Measurements from ENCODE around the gene OR4X2. TPM values are rescaled to one million over a fixed set of nuclear protein-coding genes. Genes with fewer than 3 reads are reported as not detected.

Gene OR4X2, protein sequence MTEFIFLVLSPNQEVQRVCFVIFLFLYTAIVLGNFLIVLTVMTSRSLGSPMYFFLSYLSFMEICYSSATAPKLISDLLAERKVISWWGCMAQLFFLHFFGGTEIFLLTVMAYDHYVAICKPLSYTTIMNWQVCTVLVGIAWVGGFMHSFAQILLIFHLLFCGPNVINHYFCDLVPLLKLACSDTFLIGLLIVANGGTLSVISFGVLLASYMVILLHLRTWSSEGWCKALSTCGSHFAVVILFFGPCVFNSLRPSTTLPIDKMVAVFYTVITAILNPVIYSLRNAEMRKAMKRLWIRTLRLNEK
- not detected in 2 replicates for total RNA-seq

DNA sequence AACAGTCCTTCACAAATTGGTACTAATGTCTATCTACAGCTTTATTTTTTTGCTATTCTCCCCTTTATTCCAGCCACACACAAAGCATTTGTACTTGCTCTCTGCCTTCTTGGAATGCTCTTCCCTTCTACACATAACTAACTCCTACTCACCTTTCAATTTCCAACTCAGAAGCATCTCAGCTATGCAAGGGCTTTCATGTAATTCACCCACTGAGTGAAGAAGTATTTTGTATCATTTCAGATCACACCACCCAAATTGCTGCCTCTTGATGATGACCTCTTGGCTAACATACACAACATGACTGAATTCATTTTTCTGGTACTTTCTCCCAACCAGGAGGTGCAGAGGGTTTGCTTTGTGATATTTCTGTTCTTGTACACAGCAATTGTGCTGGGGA lies at the start of gene OR4X2:
Gene OR4X2 (plus strand): TSS at position 301 of the 400 bp plus-strand sequence. CDS start 0 bp downstream, at position 301.

DNA sequence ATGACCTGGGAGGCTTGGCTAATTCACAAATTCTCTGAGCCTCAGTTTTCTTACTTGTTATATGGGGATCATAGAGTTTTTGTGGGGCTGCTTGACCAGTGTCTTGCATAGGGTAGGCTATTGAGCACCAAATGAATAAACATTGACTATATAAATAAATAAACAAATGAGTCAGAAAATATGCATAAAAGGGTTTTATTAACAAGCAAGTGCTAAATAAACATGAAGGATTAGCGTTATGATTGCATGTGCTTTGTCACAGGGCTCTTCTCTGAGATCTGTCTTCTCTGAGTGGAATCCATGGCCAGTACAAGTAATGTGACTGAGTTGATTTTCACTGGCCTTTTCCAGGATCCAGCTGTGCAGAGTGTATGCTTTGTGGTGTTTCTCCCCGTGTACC lies 28.4 kb upstream of the OR4X2 start, which contains the start of gene OR4B1:
Gene OR4B1 (plus strand): TSS at position 301 of the 400 bp plus-strand sequence. CDS start 0 bp downstream, at position 301.

DNA sequence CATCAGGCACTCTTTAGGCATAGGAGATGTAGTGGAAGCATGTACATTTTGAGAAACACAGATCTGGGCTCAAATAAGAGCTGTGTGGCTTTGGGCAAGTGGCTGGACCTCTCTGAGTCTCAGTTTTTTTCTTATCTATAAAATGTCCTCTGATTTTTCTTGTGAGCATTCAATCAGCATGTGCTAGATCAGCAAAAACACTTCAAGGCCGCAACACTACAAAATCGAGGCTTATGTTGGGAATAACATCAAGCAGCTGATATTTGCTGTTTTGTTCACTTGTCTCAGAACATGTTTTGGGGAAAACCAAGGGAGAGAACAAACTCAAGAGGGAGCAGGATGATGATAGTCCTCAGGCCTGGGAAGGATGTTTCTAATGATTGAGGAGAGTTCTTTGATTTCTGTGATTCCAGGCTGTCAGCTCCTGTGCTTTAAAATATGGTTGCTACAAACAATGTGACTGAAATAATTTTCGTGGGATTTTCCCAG lies 18.6 kb downstream of the OR4X2 start, which contains the start of gene OR4X1:
Gene OR4X1 (plus strand): TSS at position 439 of the 489 bp plus-strand sequence. CDS start 0 bp downstream, at position 439.

Other genes starting within 250 kb of the OR4X2 start
- not detected in 2 replicates for gene OR4B1, start 28.3 kb upstream of the OR4X2 start, total RNA-seq
- not detected in 2 replicates for gene OR4X1, start 18.8 kb downstream of the OR4X2 start, total RNA-seq
- gene OR4S1, start 61.1 kb downstream of the OR4X2 start, total RNA-seq, result not detected in 2 replicates
- gene OR4C3, start 79.8 kb downstream of the OR4X2 start, total RNA-seq, result not detected in 2 replicates
- gene OR4C5, start 121.4 kb downstream of the OR4X2 start, total RNA-seq, result not detected in 2 replicates
- not detected in 2 replicates for gene OR4A47, start 243.7 kb downstream of the OR4X2 start, total RNA-seq

All from nasal cavity respiratory epithelium epithelial cell of viscerocranial mucosa (primary cell).